Neuronal stem cell (in vitro differentiated cells): Measurements from ENCODE around the gene IFNA17.
"Not testable (repeated sequence)": the region's sequence is repeated elsewhere in the genome, so short reads cannot be mapped to it uniquely, and the experiment has no call there.

Experiments used
- DNase-seq: peaks from one replicate; pipeline ENCODE4 v3.0.0-alpha.2; 2013; ENCODE audit warnings: low spot score
- H2AFZ ChIP-seq: one replicate; pipeline ENCODE4 v1.6.1; 2013; ENCODE audit warnings: mild to moderate bottlenecking, low read length, inconsistent platforms
- H2AK5ac ChIP-seq: 2 replicates; pipeline ENCODE4 v1.6.1; 2013; ENCODE audit warnings: low read depth, mild to moderate bottlenecking, inconsistent platforms, low read length, moderate library complexity, mixed read lengths
- H2BK120ac ChIP-seq: 2 replicates; pipeline ENCODE4 v1.6.1; 2013; ENCODE audit warnings: low read depth, mild to moderate bottlenecking, inconsistent platforms, low read length, moderate library complexity, mixed read lengths
- H2BK12ac ChIP-seq: one replicate; pipeline ENCODE4 v1.6.1; 2013; ENCODE audit warnings: low read length, inconsistent platforms
- H2BK15ac ChIP-seq: 2 replicates; pipeline ENCODE4 v1.6.1; 2013; ENCODE audit warnings: mild to moderate bottlenecking, low read length, inconsistent platforms, mixed read lengths
- H2BK5ac ChIP-seq: one replicate; pipeline ENCODE4 v1.6.1; 2013; ENCODE audit warnings: inconsistent platforms, mild to moderate bottlenecking, low read length, moderate library complexity
- H3K14ac ChIP-seq: one replicate; pipeline ENCODE4 v1.6.1; 2013; ENCODE audit warnings: low read length, inconsistent platforms
- H3K18ac ChIP-seq: 2 replicates; pipeline ENCODE4 v1.6.1; 2013; ENCODE audit warnings: low read length, inconsistent platforms
- H3K23ac ChIP-seq: 2 replicates; pipeline ENCODE4 v1.6.1; 2013; ENCODE audit warnings: low read depth, mild to moderate bottlenecking, mixed read lengths, low read length, inconsistent platforms; ENCODE audit not compliant: poor library complexity
- H3K27ac ChIP-seq: replicated peaks from 3 replicates; pipeline ENCODE4 v1.5.1; 2013; ENCODE audit warnings: low read length, inconsistent platforms
- H3K27me3 ChIP-seq, 3 experiments: 2 replicates each; pipeline ENCODE4 v1.6.1; 2013; ENCODE audit warnings: low read length in 3 of 3, mild to moderate bottlenecking in 2 of 3, inconsistent platforms in 1 of 3, low read depth in 1 of 3, mixed read lengths in 1 of 3, moderate library complexity in 1 of 3; ENCODE audit not compliant: control insufficient read depth in 3 of 3, insufficient read depth in 3 of 3
- H3K36me3 ChIP-seq, 2 donors: replicated peaks in 1 of 2; 2 replicates each; pipeline ENCODE4 v1.6.1; 2013; ENCODE audit warnings: low read length in 2 of 2; ENCODE audit not compliant: control insufficient read depth in 2 of 2, insufficient read depth in 2 of 2
- H3K4ac ChIP-seq: 2 replicates; pipeline ENCODE4 v1.6.1; 2013; ENCODE audit warnings: inconsistent platforms, mild to moderate bottlenecking, low read length, moderate library complexity
- H3K4me1 ChIP-seq, 2 donors: 1 replicate in 1 of 2; 2 replicates in 1 of 2; pipeline ENCODE4 v1.6.1; 2013; ENCODE audit warnings: low read length in 2 of 2, low read depth in 1 of 2; ENCODE audit not compliant: control insufficient read depth in 2 of 2, insufficient read depth in 1 of 2
- H3K4me2 ChIP-seq: one replicate; pipeline ENCODE4 v1.6.1; 2013; ENCODE audit warnings: mild to moderate bottlenecking, low read length, inconsistent platforms; ENCODE audit not compliant: insufficient read depth, poor library complexity, severe bottlenecking
- H3K4me3 ChIP-seq, 2 donors: 2 replicates each; pipeline ENCODE4 v1.5.1; 2013; ENCODE audit warnings: low read length in 2 of 2, mild to moderate bottlenecking in 2 of 2, inconsistent platforms in 1 of 2, moderate library complexity in 1 of 2
- H3K79me1 ChIP-seq: one replicate; pipeline ENCODE4 v1.6.1; 2013; ENCODE audit warnings: low read depth, mild to moderate bottlenecking, inconsistent platforms, low read length, moderate library complexity
- H3K9ac ChIP-seq: one replicate; pipeline ENCODE4 v1.6.1; 2013; ENCODE audit warnings: mild to moderate bottlenecking, low read depth, low read length, inconsistent platforms; ENCODE audit not compliant: poor library complexity
- H3K9me3 ChIP-seq, 2 donors: replicated peaks in 1 of 2; 2 replicates each; pipeline versions ENCODE3 to v1.6.1; 2013; ENCODE audit warnings: low read length in 2 of 2, mild to moderate bottlenecking in 2 of 2, inconsistent platforms in 1 of 2, low read depth in 1 of 2, mixed read lengths in 1 of 2, moderate library complexity in 1 of 2; ENCODE audit not compliant: control insufficient read depth in 2 of 2, insufficient read depth in 1 of 2
- H4K8ac ChIP-seq: one replicate; pipeline ENCODE4 v1.6.1; 2013; ENCODE audit warnings: low read depth, mild to moderate bottlenecking, inconsistent platforms, low read length, moderate library complexity
- H4K91ac ChIP-seq: one replicate; pipeline ENCODE4 v1.6.1; 2013; ENCODE audit warnings: low read length, low read depth, mild to moderate bottlenecking, inconsistent platforms; ENCODE audit not compliant: poor library complexity
- WGBS, 2 donors: extraction: QIAGEN DNeasy Blood & Tissue Kit; methylation state at CpG; one replicate each; pipeline ENCODE4 v1.1.7; 2013; ENCODE audit warnings: missing lambda C conversion rate in 2 of 2, mixed read lengths in 1 of 2; ENCODE audit not compliant: insufficient read length in 2 of 2, insufficient replicate concordance in 1 of 2; ENCODE audit errors: extremely low coverage in 2 of 2; 5-methylcytosine and 5-hydroxymethylcytosine counted together

The IFNA17 gene

DNA sequence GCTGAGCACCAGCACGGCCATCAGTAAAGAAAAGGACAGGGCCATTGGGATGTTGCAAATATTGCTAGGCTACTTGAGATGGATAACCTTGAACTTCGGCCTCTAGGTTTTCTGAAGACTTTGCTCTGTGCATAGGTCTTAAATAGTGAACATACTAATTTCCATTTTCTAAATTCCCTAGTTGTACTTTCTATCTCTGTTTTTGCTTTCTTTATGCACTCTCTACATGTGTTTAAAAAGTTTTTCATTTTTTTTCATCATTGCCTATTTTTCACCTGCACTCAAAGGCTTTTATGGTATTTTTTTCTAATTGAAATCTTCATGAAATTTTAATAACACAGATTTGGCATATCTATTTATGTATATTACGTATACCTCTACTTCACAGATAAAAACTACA is 40.5 kb downstream of the IFNA17 start, which contains the start of gene IFNA4:
TSS of gene IFNA4 (minus strand) at position 101 of the 400 bp plus-strand sequence. CDS start at position 45, 56 bp downstream.
- H4K8ac ChIP-seq, H2BK120ac ChIP-seq, H3K4ac ChIP-seq, H3K9me3 ChIP-seq, H4K91ac ChIP-seq, DNase-seq, H3K4me2 ChIP-seq, H3K36me3 ChIP-seq, H3K79me1 ChIP-seq, H3K4me1 ChIP-seq, H3K4me3 ChIP-seq, H2BK5ac ChIP-seq, H2AFZ ChIP-seq, H2AK5ac ChIP-seq, H3K27ac ChIP-seq, H3K14ac ChIP-seq, H3K23ac ChIP-seq, H3K9ac ChIP-seq, H3K27me3 ChIP-seq, H3K18ac ChIP-seq, H2BK12ac ChIP-seq, H2BK15ac ChIP-seq: not testable (repeated sequence)
- WGBS, 2 donors = no CpG with 5 or more reads among the region's 3 CpGs

DNA sequence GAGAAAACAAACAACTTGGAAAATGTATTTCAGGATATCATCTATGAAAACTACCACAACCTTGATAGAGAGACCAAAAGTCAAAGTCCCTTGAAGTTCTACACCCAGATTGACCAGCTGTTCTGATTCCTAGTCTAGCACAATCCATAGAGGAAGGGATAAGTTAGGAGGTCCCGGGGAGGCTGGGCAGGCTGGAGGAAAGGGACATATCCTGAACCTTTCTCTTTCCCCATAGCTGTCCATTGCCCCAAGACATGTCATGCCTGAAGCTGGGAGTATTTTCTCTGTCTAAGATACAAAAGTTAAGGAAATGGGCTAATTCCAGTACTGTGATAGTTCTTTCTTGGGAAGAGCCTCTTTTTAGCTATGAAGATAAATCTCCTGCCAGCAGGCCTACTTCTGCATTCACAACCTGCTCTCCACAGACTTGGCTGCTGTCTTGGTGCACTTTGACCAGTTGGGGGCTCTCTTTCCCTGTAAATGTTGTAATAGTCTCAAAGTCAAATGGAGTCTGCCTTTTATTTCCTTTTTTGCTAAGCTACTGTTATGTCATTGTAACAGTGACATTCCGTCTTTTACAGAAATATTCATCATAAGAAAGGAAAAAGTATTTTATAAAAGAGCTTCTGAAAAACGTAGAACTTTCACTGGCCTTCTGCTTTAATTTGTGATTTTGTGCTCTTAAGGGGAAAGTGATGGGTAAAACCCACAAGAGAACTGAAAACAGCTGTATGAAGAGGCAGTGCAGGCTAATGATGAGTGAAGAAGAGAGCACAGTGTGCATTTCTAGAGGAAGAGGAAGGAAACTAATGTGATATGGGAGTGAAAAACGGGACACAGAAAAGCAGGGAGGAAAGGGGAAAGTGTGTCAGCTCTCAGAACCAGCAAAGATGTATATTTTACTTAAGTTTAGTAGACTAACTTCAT is 44.9 kb downstream of the IFNA17 start:
- not testable (repeated sequence) for H3K9me3 ChIP-seq, H3K4ac ChIP-seq, H3K4me3 ChIP-seq, H3K27me3 ChIP-seq, H3K36me3 ChIP-seq, H4K8ac ChIP-seq, H3K27ac ChIP-seq, H3K14ac ChIP-seq, H3K23ac ChIP-seq, H2BK15ac ChIP-seq, H2BK12ac ChIP-seq, DNase-seq, H4K91ac ChIP-seq, H3K4me1 ChIP-seq, H3K79me1 ChIP-seq, H2BK5ac ChIP-seq, H2BK120ac ChIP-seq, H2AK5ac ChIP-seq, H3K4me2 ChIP-seq, H3K18ac ChIP-seq, H2AFZ ChIP-seq, H3K9ac ChIP-seq
- no CpG with 5 or more reads among the region's 4 CpGs for WGBS, 2 donors
